ENCODE data around the gene GLP1R.

DNA sequence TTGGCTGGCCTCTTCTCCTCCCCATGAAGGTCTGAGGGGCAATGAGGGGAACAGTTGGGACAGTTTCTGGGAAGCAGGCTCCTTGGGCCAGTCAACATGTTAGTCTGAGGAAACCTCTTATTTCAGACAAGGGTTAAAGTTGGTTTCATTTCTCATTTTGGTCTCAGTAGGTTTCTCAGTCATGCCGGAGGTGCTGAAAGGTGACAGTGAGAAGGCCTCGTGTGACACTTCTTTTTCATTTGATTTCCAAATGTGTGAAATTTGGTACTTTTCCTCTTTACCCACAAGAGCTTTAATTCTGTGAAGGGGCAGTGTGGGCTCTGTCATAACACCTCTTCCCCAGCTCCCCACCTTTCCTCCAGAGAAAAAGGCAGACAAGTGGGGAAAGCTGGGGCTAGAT lies 7.5 kb upstream of the GLP1R start:
- TF ChIP-seq, protein P1, sequence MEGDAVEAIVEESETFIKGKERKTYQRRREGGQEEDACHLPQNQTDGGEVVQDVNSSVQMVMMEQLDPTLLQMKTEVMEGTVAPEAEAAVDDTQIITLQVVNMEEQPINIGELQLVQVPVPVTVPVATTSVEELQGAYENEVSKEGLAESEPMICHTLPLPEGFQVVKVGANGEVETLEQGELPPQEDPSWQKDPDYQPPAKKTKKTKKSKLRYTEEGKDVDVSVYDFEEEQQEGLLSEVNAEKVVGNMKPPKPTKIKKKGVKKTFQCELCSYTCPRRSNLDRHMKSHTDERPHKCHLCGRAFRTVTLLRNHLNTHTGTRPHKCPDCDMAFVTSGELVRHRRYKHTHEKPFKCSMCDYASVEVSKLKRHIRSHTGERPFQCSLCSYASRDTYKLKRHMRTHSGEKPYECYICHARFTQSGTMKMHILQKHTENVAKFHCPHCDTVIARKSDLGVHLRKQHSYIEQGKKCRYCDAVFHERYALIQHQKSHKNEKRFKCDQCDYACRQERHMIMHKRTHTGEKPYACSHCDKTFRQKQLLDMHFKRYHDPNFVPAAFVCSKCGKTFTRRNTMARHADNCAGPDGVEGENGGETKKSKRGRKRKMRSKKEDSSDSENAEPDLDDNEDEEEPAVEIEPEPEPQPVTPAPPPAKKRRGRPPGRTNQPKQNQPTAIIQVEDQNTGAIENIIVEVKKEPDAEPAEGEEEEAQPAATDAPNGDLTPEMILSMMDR (IDR thresholded peaks at IDR 0.05; ENCODE audit: low read length) = no peak
- TF ChIP-seq EZH2 (IDR thresholded peaks at IDR 0.05; ENCODE audit: borderline replicate concordance, low read length) = no peak

Data from OCI-LY1 (cell line).